Stimulated activated CD4-positive, alpha-beta T cell treated with anti-CD3 and anti-CD28 coated beads, TNF-alpha, amount 100 ng/mL, for 48 hours (primary cell): ENCODE results near the gene TCF20.

Source experiments
- DNase-seq, 3 donors: peaks; one replicate each; pipeline ENCODE4 v3.0.0-alpha.2; 2020; ENCODE audit warnings: low read depth in 3 of 3

Gene TCF20

GRCh38 chr22:42282252-42282942 is 11.9 kb upstream of the TCF20 start:
- DNase-seq, result no peak

- DNase-seq, result no peak
These were observed 11.3 kb upstream of the TCF20 start for GRCh38 chr22:42281706-42282251.

GRCh38 chr22:42281284-42281683 is 10.8 kb upstream of the TCF20 start:
- DNase-seq, result no peak

- no peak for DNase-seq
These were observed 10.4 kb upstream of the TCF20 start for GRCh38 chr22:42280836-42281235.

- DNase-seq, result no peak
These were observed 9.7 kb upstream of the TCF20 start for GRCh38 chr22:42280140-42280539.

- no peak for DNase-seq
These were observed 9.1 kb upstream of the TCF20 start for GRCh38 chr22:42279425-42280020.

- no peak for DNase-seq
These were observed 7.7 kb upstream of the TCF20 start for GRCh38 chr22:42277988-42278776.

GRCh38 chr22:42277232-42277753 is 6.8 kb upstream of the TCF20 start:
- no peak for DNase-seq

- DNase-seq, result no peak
These were observed 5.5 kb upstream of the TCF20 start for GRCh38 chr22:42275970-42276369.

GRCh38 chr22:42275176-42275575 is 4.7 kb upstream of the TCF20 start:
- no peak for DNase-seq

GRCh38 chr22:42273855-42274451 is 3.5 kb upstream of the TCF20 start:
- no peak for DNase-seq

GRCh38 chr22:42272431-42272999 is 2.1 kb upstream of the TCF20 start:
- no peak for DNase-seq

- DNase-seq, result no peak
These were observed 1.5 kb upstream of the TCF20 start for GRCh38 chr22:42271906-42272305.

- no peak for DNase-seq
These were observed 849 bp upstream of the TCF20 start for GRCh38 chr22:42271191-42271813.

- peak in 1 of 3 donors; percentile 17 for DNase-seq
These were observed 310 bp downstream of the TCF20 start for GRCh38 chr22:42270176-42270509.

GRCh38 chr22:42269432-42270175 is 849 bp downstream of the TCF20 start:
- DNase-seq, result peak; percentile 28 to 68 (median 62)

GRCh38 chr22:42268852-42269410 is 1.5 kb downstream of the TCF20 start:
- DNase-seq, result no peak

GRCh38 chr22:42265321-42265720 is 5.1 kb downstream of the TCF20 start:
- DNase-seq, result no peak

GRCh38 chr22:42263944-42264343 is 6.5 kb downstream of the TCF20 start:
- no peak for DNase-seq

- no peak for DNase-seq
These were observed 7.5 kb downstream of the TCF20 start for GRCh38 chr22:42262964-42263363.
